ENCODE measurements around the gene LRP11. TPM values are rescaled to one million over a fixed set of nuclear protein-coding genes. Genes with fewer than 3 reads are reported as not detected.

The LRP11 gene
- total RNA-seq, 4 donors from 2014 or later = 14.1 to 41.8 (median 31.7) TPM

DNA sequence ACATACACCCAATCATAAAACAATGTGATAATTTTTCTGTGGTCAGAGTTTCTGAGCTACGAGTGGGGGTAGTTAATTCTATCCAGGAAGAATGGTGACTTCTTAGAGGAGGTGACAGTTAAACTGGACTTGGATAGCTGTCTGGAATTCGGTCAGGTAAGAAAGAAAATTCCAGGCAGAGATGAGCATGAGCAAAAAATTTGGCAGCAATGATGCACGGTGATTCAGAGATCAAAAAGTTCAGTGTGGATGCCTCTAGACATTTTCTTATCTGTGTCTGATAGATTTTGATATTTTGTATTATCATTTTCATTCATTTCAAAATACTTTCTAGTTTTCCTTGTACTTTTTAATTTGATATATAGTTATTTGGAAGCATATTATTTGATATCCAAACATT is 21.7 kb upstream of the LRP11 start:
- 79 to 80% methylated on average over 3 of the region's 3 CpGs for WGBS, 2 donors
- no peaks in the 10 kb centered on the region for H3K27me3 ChIP-seq
- H3K4me3 ChIP-seq = no peak overlapping the region
- H3K9me3 ChIP-seq = no peaks in the 10 kb centered on the region
- no peaks in the 10 kb centered on the region for H3K36me3 ChIP-seq
- no peak overlapping the region for H3K27ac ChIP-seq
- no peak for DNase-seq (ENCODE audit: low spot score in 2 of 2)
- no peak for TF ChIP-seq POLR2A (IDR thresholded peaks at IDR 0.05)
- TF ChIP-seq EP300 (IDR thresholded peaks at IDR 0.05) = no peak
- TF ChIP-seq, protein P1, sequence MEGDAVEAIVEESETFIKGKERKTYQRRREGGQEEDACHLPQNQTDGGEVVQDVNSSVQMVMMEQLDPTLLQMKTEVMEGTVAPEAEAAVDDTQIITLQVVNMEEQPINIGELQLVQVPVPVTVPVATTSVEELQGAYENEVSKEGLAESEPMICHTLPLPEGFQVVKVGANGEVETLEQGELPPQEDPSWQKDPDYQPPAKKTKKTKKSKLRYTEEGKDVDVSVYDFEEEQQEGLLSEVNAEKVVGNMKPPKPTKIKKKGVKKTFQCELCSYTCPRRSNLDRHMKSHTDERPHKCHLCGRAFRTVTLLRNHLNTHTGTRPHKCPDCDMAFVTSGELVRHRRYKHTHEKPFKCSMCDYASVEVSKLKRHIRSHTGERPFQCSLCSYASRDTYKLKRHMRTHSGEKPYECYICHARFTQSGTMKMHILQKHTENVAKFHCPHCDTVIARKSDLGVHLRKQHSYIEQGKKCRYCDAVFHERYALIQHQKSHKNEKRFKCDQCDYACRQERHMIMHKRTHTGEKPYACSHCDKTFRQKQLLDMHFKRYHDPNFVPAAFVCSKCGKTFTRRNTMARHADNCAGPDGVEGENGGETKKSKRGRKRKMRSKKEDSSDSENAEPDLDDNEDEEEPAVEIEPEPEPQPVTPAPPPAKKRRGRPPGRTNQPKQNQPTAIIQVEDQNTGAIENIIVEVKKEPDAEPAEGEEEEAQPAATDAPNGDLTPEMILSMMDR (IDR thresholded peaks at IDR 0.05) = no peak
- peaks cover 0 to 5% (median 0%) of the 10 kb centered on the region in 4 donors for H3K4me1 ChIP-seq

DNA sequence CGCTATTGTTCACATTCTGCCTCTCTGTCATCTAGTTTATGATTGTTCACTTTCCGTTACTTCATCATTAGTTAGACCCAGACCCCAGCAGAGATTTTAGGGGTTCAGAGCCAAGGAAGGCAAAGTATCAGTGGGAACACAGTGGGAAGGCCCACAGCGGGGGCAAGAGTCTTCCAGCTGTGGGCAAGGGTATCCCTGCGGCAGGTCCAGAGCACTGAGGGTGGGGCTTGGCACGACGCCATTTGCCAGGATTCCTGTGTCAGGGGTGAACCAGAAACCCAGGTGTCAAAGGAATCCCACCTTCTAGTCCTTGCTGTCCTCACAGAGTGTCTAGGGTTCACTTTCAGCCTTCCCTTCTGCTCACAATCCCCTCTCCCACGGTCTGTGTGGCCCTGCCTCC is 20.5 kb upstream of the LRP11 start:
- no peak for TF ChIP-seq POLR2A (IDR thresholded peaks at IDR 0.05)
- no peak for TF ChIP-seq EP300 (IDR thresholded peaks at IDR 0.05)
- TF ChIP-seq, protein P1 (IDR thresholded peaks at IDR 0.05) = no peak
- no peak overlapping the region for H3K27ac ChIP-seq
- no peaks in the 10 kb centered on the region for H3K9me3 ChIP-seq
- H3K4me1 ChIP-seq = no peaks in the 10 kb centered on the region
- whole genome bisulfite sequencing, 2 donors = 65 to 71% methylated on average over 6 to 7 of the region's 7 CpGs
- DNase-seq (ENCODE audit: low spot score in 2 of 2) = no peak
- no peak overlapping the region for H3K4me3 ChIP-seq
- no peaks in the 10 kb centered on the region for H3K27me3 ChIP-seq
- no peaks in the 10 kb centered on the region for H3K36me3 ChIP-seq

DNA sequence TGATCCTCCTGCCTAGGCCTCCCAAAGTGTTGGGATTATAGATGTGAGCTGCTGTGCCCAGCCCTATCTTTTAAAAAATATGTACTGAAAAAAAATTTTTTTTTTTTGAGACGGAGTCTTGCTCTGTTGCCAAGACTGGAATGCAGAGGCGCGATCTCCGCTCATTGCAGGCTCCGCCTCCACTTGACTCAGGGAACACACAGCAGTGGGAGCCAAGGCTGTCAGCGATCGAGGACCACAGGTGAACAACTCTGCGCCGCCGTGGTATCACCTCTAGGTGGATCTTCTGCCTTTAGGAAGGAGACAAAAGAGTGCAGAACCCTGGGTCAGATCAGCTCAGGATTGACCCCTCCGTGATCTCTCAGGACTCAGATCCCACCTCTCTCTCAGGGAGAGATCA is 20.1 kb upstream of the LRP11 start:
- TF ChIP-seq EP300 (IDR thresholded peaks at IDR 0.05) (no peak), POLR2A (IDR thresholded peaks at IDR 0.05) (no peak)
- TF ChIP-seq, protein P1 (IDR thresholded peaks at IDR 0.05) = no peak
- H3K27ac ChIP-seq = no peak overlapping the region
- H3K4me1 ChIP-seq = no peaks in the 10 kb centered on the region
- no peaks in the 10 kb centered on the region for H3K27me3 ChIP-seq
- 39 to 52% methylated on average over 11 of the region's 11 CpGs for WGBS, 2 donors
- no peak overlapping the region for H3K4me3 ChIP-seq
- DNase-seq (ENCODE audit: low spot score in 2 of 2) = no peak
- H3K36me3 ChIP-seq = no peaks in the 10 kb centered on the region
- H3K9me3 ChIP-seq = no peaks in the 10 kb centered on the region

DNA sequence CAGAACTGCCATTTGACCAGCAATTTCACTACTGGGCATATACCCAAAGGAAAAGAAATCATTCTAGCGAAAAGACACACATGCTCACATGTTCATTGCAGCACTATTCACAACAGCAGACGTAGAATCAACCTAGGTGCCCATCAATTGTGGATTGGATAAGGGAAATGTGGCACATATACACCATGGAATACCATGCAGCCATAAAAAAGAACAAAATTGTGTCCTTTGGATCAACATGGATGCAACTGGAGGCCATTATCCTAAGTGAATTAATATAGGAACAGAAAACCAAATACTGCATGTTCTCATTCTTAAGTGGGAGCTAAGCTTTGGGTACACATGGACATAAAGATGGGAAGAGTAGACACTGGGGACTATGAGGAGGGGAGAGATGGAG is 17.7 kb upstream of the LRP11 start:
- no peak for TF ChIP-seq EP300 (IDR thresholded peaks at IDR 0.05)
- TF ChIP-seq, protein P1 (IDR thresholded peaks at IDR 0.05) = no peak
- TF ChIP-seq POLR2A (IDR thresholded peaks at IDR 0.05) = no peak
- H3K4me3 ChIP-seq = no peak overlapping the region
- 93 to 97% methylated on average over 2 of the region's 2 CpGs for WGBS, 2 donors

DNA sequence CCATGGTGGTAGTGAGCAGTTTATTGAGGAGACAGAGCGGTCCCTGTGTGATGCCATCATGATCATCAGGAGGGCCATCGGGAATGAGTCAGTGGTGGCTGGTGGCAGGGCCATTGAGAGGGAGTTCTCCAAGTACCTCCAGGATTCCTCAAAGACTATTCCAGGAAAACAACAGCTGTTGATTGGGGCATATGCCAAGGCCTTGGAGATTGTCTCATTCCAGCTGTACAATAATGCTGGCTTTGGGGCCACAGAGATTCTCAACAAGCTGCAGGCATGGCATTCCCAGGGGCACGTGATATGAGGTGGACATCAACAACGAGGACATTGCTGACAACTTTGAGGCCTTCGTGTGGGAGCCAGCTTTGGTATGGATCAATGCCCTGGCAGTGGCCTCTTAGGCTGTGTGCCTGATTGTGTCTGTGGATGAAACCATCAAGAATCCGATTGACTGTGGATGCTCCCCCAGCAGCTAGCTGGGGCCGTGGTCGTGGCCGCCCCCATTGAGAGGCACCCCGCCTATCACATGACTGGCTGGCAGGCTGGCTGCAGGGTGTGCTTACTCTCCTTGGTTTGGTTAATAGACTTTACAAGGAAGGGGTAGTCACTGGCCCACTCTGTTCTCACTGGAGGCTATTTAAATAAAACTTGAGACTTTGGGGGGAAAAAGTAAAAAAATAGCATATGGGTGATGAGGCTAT is 17.1 kb upstream of the LRP11 start:
- DNase-seq (ENCODE audit: low spot score in 2 of 2) = no peak
- 80 to 86% methylated on average over 10 of the region's 10 CpGs for WGBS, 2 donors
- no peaks in the 10 kb centered on the region for H3K4me1 ChIP-seq

More for the DNA sequence above, 17.7 kb upstream of the LRP11 start:
- DNase-seq (ENCODE audit: low spot score in 2 of 2) = no peak
- Histone ChIP-seq H3K9me3 (no peaks in the 10 kb centered on the region), H3K4me1 (no peaks in the 10 kb centered on the region), H3K36me3 (no peaks in the 10 kb centered on the region), H3K27me3 (no peaks in the 10 kb centered on the region), H3K27ac (no peak overlapping the region)

More for the DNA sequence above, 17.1 kb upstream of the LRP11 start:
- Histone ChIP-seq H3K27me3 (no peaks in the 10 kb centered on the region), H3K4me3 (no peak overlapping the region), H3K27ac (no peak overlapping the region), H3K9me3 (no peaks in the 10 kb centered on the region), H3K36me3 (no peaks in the 10 kb centered on the region)
- TF ChIP-seq EP300 (IDR thresholded peaks at IDR 0.05) = no peak
- TF ChIP-seq, protein P1 (IDR thresholded peaks at IDR 0.05) = no peak
- no peak for TF ChIP-seq POLR2A (IDR thresholded peaks at IDR 0.05)
